HG03108 (cell line): ENCODE measurements around the gene SPEN.
A peak's percentile ranks its signal among the peaks of the same experiment; 100 is the strongest.
"Not testable (repeated sequence)": the region's sequence is repeated elsewhere in the genome, so short reads cannot be mapped to it uniquely, and the experiment has no call there.

Experiments used
- ATAC-seq: cut with Tn5 transposase; IDR thresholded peaks from one replicate; pipeline ENCODE4 v1.9.1; 2021; ENCODE audit warnings: moderate library complexity; ENCODE audit not compliant: unreplicated experiment

Gene SPEN

GRCh38 chr1:15834406-15835204 lies 12.9 kb upstream of the SPEN start:
- peak; percentile 38 for ATAC-seq

DNA sequence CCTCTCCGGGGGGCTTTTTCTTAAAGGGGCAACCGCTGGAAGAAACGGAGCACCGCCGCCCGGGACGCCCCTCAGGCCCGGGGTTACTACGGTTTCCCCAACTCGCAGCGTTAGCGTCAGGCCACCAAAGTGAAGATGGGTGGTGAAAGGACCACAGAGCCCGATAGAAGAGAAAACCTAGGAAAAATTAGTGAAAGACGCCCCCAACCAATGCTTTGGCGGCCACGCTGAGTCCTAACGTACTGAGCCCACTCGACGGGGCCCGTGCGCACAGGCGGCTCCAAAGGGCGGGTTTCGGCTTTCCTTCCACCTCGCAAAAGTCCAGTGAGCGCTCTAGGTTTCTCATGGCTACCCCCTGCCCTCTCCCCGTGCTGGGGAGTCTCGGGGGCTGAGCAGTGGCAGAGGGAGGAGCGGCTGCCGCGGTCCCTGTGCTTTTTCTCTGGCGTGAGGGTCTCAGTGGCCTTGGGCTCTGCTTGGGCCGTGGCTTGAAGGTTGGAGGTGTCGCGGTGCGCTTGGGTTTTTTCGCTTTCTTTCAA lies 12.2 kb upstream of the SPEN start:
- ATAC-seq: peak; percentile 5

DNA sequence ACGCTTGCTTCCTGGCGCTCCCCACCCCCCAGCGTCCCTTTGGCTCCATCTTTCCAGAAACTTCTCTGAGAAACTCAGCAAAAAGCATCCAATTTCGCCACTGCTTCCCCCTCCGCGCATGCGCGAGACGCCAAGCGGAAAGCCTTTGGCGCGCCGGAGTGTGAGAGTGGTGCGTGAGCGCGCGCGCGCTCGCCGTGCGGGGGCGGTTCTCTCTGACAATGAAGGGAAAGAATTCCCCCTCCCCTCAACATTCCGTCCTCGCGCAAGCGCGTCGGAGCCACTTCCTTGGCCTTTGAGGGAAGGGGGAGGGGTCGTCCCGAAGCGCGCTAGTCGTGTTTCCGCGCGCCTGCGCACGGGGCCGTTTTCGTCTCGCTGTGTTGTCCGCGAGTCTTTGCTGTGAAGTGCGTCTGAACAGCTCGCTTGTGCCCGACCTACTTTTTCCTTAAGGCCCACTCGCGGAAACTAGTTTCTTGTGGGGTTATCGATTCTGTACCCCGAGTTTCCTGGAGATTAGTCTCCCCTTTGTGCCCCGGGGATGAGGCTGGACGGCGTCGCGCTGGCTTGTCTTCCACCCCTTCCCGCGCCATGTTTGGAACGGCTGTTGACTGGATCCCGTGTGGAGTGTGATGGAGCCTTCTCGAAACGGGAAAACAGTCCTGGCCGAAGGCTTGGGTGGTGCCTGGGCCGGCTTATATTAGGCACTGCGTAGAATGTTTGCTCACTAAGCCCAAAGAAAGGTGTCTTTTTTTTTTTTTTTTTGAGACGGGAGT lies 11.6 kb upstream of the SPEN start:
- ATAC-seq: peak; percentile 43

GRCh38 chr1:15836511-15836771 lies 11.1 kb upstream of the SPEN start:
- ATAC-seq: not testable (repeated sequence)

DNA sequence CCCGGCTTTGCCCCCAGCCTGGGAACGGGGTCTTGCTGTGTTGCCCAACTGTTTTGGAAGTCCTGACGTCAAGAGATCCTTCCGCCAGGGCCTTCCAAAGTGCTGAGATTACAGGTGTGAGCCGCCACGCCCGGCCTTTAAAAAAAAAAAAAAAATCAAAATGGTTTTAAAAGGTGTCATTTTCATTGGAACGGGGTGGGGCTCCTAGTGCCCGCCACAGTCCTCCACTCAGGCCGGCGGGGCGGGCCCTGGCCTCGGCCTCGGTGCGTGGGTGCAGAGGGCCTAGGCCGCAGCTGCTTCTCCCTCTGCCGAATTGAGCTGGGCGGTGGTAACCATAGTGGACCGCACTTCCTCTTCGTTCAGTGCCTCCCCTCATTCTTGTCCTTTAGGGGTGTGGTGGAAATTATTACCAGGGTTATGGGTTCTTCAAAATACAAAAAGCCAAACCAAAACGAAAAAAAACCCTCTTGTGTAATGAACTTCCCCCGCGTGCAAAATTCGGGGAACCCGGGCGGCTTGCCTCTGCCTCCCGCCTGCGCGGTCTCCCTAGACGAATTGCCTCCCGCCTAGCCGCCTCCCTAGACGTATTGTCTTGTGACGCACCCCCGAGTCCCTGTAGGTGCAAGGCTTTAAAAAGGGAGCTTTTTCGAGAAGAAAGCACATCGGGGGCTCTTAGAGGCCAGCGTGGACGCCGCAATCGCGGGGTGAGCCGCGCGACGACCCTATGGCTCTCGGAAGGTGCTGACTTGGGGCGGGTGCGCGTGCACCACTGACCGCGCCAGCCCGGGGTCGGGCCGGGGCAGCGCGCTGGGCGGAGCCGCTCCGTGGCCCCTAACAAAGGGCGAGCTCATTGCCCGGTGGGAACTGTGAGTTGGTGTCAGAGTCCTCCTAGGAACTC lies 10.5 kb upstream of the SPEN start:
- ATAC-seq: no peak

DNA sequence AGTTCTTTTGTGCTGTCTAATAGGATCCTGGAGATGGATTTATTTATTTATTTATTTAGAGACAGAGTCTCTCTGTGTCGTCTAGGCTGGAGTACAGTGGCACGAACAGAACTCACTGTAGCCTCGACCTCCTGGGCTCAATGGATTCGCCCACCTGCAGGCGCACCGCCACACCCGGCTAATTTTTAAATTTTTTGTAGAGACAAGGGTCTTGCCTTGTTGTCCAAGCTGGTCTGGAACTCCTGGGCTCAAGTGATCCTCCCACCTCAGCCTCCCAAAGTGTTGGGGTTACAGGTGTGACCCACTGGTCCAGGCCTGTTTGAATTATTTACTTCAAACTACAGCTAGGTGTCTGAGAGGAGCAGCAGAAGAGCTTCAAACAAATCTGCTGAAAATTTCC lies 9.6 kb upstream of the SPEN start:
- ATAC-seq: no peak

GRCh38 chr1:15838721-15839120 lies 8.8 kb upstream of the SPEN start:
- ATAC-seq: no peak

DNA sequence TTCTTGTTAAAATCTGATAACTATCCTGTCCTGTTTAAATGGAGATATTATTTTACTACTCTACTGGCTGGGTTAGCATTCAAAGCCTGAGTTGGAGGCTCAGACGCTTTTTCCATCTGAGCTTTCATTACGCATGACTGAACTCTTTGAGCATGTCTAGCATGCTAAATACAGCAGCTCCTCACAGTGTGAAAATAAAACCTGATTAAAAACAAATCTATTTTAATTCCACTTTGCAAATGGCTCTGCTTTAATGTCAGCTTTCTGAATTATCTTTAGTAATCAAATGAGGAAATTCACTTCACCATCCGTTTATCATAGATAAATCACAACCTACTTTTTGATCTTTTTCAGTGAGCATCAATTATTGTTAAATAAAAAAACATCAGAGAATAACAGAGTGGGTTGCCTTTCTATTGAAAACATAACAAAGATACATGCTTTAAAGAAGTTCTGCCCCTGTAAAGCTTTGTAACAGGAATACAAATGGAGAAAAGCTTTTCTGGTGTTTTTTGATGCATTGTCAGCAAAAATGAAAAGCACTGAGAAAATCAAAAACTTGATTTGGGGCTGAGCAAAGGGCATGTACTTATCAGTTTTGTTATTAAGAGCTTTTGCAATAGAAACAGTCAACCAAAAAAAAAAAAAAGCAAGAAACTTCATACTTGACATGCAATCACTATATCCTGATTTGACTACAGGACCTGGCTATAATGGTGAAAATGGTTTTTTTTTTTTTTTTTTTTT lies 3.5 kb upstream of the SPEN start:
- no peak for ATAC-seq

DNA sequence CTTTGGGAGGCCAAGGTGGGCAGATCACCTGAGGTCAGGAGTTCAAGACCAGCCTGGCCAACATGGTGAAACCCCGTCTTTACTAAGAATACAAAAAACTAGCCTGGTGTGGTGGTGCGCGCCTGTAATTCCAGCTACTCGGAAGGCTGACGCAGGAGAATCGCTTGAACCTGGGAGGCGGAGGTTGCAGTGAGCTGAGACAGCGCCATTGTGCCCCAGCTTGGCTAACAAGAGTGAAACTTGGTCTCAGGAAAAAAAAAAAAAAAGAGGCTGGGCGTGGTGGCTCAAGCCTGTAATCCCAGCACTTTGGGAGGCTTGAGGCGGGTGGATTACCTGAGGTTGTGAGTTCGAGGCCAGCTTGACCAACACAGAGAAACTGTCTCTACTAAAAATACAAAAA lies 1.5 kb upstream of the SPEN start:
- ATAC-seq: not testable (repeated sequence)

- no peak for ATAC-seq
Observed at GRCh38 chr1:15847893-15848142, 311 bp downstream of the SPEN start.

GRCh38 chr1:15848143-15848928 lies 829 bp downstream of the SPEN start:
- ATAC-seq: peak; percentile 3

DNA sequence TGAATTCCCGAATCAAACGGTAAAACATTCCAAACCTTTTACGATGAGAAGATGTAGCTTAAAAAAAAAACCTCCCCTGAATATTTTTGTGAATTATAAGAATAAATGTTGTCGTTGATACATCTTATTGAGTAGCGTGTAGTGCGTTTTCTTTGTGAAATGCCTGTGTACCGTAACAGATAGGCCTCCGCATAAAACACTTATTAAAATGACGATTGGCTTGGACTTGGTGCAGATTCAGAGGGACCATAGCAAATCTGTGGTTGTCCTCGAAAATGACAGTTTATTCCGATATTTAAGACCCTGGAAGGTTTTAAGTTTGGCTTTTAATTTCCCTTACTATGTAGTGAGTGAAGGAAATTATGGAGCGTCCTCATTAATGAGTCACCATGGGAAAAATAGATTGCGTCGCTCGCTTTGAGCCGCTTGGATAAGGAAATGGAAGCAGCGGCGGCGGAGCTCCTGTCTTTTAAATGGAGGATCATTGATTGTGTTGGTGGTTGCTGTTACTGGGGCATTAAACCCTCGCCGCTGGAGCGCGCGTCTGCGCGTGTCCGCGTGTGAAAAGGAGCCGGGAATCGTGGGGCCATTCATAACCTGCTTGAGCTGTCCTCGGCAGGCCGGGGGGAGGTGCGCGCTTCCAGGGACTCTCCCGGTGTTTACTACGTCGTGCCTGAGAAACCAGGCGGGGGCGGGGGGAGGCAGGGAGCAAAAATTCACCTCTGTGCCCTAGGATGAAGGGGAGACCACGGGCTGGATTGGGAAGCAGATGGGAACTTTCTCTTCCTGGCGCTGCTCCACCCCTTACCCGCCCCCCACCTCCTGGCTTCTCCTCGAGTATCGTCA lies 1.6 kb downstream of the SPEN start:
- no peak for ATAC-seq

DNA sequence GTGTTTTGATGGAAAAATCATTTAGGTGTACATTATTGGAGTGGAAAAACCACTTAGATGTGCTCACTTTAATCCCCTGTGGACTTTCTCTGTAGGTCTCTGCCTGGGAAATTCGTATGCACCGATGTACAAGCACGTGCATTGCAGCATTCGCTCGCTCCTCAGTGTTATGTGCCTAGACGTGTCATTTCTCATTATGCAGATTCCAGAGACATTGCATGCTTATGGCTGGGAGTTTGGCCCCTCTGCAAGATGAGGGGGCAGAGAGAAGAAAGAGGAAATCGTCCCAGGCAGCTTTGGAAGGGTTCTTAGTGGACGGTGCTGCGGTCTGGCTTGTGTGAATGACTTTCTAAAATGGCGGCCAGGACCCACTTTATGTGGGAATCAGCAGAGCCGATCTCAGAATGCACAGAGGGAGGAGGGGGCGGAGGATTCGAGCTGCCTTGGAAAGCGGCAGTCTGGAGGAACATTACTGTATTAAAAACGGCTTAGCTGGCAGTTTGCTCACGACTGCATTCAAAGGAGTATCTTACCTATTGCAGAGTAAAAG lies 2.3 kb downstream of the SPEN start:
- no peak for ATAC-seq

DNA sequence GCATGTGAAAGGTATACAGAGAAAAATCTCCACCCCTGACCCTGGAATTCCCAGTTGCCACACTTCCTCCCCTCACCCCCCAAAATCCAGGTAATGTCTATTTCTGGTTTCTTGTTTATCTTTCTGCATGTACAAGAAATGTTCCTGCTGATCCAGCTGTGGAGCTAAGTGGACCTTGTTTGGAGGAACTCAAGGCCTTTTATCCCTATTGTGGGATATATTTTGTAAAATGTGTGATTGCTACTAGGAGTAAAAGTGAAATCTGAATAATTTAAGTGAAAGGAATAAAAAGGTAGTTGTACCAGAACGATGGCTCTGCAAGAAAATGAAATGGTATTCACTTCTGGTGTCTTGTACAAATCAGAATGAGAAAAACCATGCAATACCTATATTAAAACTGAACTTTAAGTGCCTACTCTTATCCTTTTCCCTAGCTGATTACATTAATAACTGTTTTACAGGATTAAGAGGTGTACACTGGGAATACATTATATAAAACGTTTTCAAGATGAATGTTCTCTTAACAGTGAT lies 3.0 kb downstream of the SPEN start:
- ATAC-seq: no peak

- ATAC-seq: no peak
Observed at GRCh38 chr1:15851210-15852035, 3.9 kb downstream of the SPEN start.

GRCh38 chr1:15852036-15852827 lies 4.7 kb downstream of the SPEN start:
- ATAC-seq: no peak

DNA sequence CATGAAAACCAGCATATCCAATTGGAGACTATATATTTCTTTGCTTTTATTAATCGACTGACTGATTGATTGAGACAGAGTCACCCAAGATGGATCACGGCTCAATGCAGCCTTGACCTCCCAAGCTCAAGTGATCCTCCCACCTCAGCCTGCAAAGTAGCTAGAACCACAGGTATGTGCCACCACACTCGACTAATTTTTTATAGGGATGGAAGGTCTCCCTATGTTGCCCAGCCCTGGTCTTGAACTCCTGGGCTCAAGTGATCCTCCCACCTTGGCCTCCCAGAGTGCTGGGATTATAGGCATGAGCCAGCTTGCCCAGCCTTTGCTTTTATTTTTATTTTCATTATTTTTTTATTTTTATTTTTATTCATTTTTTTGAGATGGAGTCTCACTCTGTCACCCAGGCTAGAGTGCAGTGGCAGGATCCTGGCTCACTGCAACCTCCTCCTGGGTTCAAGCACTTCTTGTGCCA lies 5.4 kb downstream of the SPEN start:
- no peak for ATAC-seq
